Loucy (cell line): Measurements from ENCODE around the gene TAS1R1.

Experiments used
- H2AFZ ChIP-seq: fragments of 200-600 bp; sonication (generic); 2 replicates; pipeline ENCODE4 v1.6.0; 2016; ENCODE audit warnings: antibody characterized with exemption, mild to moderate bottlenecking, low read length, moderate library complexity
- H3F3A ChIP-seq: fragments of 200-600 bp; 2 replicates; pipeline ENCODE4 v1.6.0; 2016; ENCODE audit warnings: antibody characterized with exemption, low read depth, mild to moderate bottlenecking
- H3K27me3 ChIP-seq: fragments of 200-600 bp; sonication (generic); 2 replicates; pipeline ENCODE4 v1.6.1; 2014; ENCODE audit warnings: low read length, mild to moderate bottlenecking; ENCODE audit not compliant: insufficient read depth, poor library complexity, severe bottlenecking
- H3K36me3 ChIP-seq: fragments of 200-600 bp; sonication (generic); 2 replicates; pipeline ENCODE4 v1.6.1; 2016; ENCODE audit warnings: low read length; ENCODE audit not compliant: insufficient read depth
- H3K4me1 ChIP-seq: fragments of 200-600 bp; sonication (generic); 2 replicates; pipeline ENCODE4 v1.5.1; 2014; ENCODE audit warnings: low read length, mild to moderate bottlenecking; ENCODE audit not compliant: insufficient read depth, poor library complexity, severe bottlenecking
- H3K4me2 ChIP-seq: fragments of 200-600 bp; sonication (generic); 2 replicates; pipeline ENCODE4 v1.6.0; 2014; ENCODE audit warnings: antibody characterized with exemption, low read length, low read depth, mild to moderate bottlenecking; ENCODE audit not compliant: poor library complexity, severe bottlenecking
- H3K4me3 ChIP-seq: fragments of 200-600 bp; sonication (generic); 2 replicates; pipeline ENCODE4 v1.5.1; 2014; ENCODE audit warnings: low read length, mild to moderate bottlenecking, mixed read lengths; ENCODE audit not compliant: poor library complexity, severe bottlenecking
- H3K79me2 ChIP-seq: fragments of 200-600 bp; sonication (generic); 2 replicates; pipeline ENCODE4 v1.6.1; 2014; ENCODE audit warnings: low read length; ENCODE audit not compliant: insufficient read depth
- H3K9ac ChIP-seq: fragments of 200-600 bp; sonication (generic); 2 replicates; pipeline ENCODE4 v1.6.0; 2014; ENCODE audit warnings: mild to moderate bottlenecking, low read depth, low read length, moderate library complexity; ENCODE audit not compliant: poor library complexity, severe bottlenecking
- H3K9me2 ChIP-seq: fragments of 200-600 bp; sonication (generic); replicated peaks from 2 replicates; pipeline ENCODE4 v1.6.1; 2016; ENCODE audit warnings: low read depth, low read length, mixed read lengths
- H3K9me3 ChIP-seq: fragments of 200-600 bp; sonication (generic); 2 replicates; pipeline ENCODE4 v1.6.1; 2014; ENCODE audit warnings: mild to moderate bottlenecking, antibody characterized with exemption, low read length, low read depth; ENCODE audit not compliant: insufficient read depth
- H4K20me1 ChIP-seq: fragments of 200-600 bp; sonication (generic); 2 replicates; pipeline ENCODE4 v1.6.0; 2014; ENCODE audit warnings: antibody characterized with exemption, low read length, mild to moderate bottlenecking; ENCODE audit not compliant: insufficient read depth, poor library complexity, severe bottlenecking
- EZH2phosphoT487 ChIP-seq: fragments of 200-600 bp; IDR thresholded peaks from 2 replicates; pipeline ENCODE4 v1.6.1; 2018; ENCODE audit warnings: antibody characterized with exemption, mild to moderate bottlenecking, moderate library complexity, borderline replicate concordance
- TF ChIP-seq, protein P1 (sequence below): fragments of 200-600 bp; sonication (generic); conservative IDR thresholded peaks from 2 replicates; pipeline ENCODE4 v1.5.1; 2014; ENCODE audit warnings: mild to moderate bottlenecking, antibody characterized with exemption, low read length

The TAS1R1 gene

DNA sequence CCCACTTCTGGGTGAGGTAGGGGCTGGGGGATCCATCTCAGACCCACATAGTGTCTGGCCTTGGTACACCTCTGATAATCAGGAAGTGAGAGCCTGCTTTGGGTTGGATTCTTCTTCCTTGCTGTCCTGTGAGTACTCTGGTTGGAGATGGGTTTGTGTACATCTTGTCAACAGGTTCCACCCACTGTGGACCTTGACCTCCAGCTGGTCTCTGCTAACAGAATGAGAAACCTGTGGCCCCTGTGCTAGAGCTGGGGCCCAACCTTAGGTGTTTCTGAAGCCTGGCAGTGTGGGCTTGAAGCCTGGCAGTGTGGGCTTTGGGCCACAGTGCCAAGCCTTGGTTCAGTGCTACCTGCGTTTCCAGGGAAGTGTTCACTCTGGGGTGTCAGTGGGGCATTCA lies 27.3 kb downstream of the TAS1R1 start:
- H3K36me3 ChIP-seq: no peaks in the 10 kb centered on the region
- H3K4me2 ChIP-seq: peak overlapping the region; percentile 88
- TF ChIP-seq EZH2phosphoT487: no peak
- TF ChIP-seq, protein P1, sequence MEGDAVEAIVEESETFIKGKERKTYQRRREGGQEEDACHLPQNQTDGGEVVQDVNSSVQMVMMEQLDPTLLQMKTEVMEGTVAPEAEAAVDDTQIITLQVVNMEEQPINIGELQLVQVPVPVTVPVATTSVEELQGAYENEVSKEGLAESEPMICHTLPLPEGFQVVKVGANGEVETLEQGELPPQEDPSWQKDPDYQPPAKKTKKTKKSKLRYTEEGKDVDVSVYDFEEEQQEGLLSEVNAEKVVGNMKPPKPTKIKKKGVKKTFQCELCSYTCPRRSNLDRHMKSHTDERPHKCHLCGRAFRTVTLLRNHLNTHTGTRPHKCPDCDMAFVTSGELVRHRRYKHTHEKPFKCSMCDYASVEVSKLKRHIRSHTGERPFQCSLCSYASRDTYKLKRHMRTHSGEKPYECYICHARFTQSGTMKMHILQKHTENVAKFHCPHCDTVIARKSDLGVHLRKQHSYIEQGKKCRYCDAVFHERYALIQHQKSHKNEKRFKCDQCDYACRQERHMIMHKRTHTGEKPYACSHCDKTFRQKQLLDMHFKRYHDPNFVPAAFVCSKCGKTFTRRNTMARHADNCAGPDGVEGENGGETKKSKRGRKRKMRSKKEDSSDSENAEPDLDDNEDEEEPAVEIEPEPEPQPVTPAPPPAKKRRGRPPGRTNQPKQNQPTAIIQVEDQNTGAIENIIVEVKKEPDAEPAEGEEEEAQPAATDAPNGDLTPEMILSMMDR: no peak
- H3K4me1 ChIP-seq: peaks cover 17% of the 10 kb centered on the region
- no peaks in the 10 kb centered on the region for H3K9me2 ChIP-seq
- peak overlapping the region; percentile 44 for H3K9ac ChIP-seq
- peak overlapping the region; percentile 83 for H3K4me3 ChIP-seq
- peaks cover 20% of the 10 kb centered on the region for H4K20me1 ChIP-seq
- H2AFZ ChIP-seq: no peak overlapping the region
- H3K79me2 ChIP-seq: peaks cover 26% of the 10 kb centered on the region
- H3K9me3 ChIP-seq: no peaks in the 10 kb centered on the region
- H3K27me3 ChIP-seq: no peaks in the 10 kb centered on the region
- H3F3A ChIP-seq: no peaks in the 10 kb centered on the region

DNA sequence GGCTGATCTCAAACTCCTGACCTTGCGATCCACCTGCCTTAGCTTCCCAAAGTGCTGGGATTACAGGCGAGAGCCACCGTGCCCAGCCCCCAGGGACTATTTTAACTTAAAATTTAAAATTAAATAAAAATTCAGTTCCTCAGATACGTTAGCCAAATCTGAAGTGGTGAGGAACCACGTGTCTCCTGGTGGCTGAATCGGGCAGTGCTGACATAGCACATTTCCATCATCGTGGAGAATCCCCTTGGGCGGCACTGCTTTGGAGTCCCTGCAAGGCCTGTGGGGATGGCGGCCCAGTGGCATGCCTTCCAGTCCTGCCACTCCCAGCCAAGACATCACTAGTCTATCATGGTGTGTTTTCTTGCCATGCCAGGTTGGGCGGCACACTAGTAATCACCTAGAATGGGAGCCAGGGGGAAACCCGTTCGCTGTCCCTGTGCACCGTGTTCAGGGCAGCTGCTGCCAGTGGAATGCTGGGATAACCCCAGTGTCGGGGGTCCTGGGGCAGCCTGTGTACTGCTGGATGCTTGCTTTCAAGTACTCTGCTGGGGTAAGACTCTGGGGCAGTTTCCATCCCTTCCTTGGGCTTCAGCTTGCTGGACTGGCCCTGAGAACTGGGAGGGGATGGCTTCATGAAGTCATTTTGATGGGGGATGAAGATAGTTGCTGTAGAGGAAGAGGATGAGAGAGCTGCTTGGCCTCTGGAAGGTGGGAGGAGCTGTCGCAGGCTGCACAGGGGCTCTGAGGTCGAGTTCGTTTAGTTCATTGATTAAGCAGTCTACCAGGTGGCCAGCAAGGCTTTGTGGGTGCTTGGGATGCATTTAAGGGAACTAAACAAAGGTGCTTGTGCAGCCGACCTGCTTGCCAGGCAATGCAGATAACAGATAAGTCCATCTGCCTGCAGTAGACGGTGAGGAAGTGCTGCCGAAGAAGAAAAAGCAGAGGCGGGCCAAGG lies 29.3 kb downstream of the TAS1R1 start:
- peaks cover 20% of the 10 kb centered on the region for H4K20me1 ChIP-seq
- H3K4me2 ChIP-seq: no peak overlapping the region
- no peaks in the 10 kb centered on the region for H3F3A ChIP-seq
- no peaks in the 10 kb centered on the region for H3K9me3 ChIP-seq
- H3K9me2 ChIP-seq: no peaks in the 10 kb centered on the region
- H2AFZ ChIP-seq: no peak overlapping the region
- H3K9ac ChIP-seq: no peak overlapping the region
- no peaks in the 10 kb centered on the region for H3K27me3 ChIP-seq
- no peak overlapping the region for H3K4me3 ChIP-seq
- peaks cover 11% of the 10 kb centered on the region; the same call in 1 of the 2 replicates for H3K36me3 ChIP-seq
- TF ChIP-seq EZH2phosphoT487: no peak
- TF ChIP-seq, protein P1: no peak
- H3K79me2 ChIP-seq: peaks cover 26% of the 10 kb centered on the region
- peaks cover 17% of the 10 kb centered on the region for H3K4me1 ChIP-seq

DNA sequence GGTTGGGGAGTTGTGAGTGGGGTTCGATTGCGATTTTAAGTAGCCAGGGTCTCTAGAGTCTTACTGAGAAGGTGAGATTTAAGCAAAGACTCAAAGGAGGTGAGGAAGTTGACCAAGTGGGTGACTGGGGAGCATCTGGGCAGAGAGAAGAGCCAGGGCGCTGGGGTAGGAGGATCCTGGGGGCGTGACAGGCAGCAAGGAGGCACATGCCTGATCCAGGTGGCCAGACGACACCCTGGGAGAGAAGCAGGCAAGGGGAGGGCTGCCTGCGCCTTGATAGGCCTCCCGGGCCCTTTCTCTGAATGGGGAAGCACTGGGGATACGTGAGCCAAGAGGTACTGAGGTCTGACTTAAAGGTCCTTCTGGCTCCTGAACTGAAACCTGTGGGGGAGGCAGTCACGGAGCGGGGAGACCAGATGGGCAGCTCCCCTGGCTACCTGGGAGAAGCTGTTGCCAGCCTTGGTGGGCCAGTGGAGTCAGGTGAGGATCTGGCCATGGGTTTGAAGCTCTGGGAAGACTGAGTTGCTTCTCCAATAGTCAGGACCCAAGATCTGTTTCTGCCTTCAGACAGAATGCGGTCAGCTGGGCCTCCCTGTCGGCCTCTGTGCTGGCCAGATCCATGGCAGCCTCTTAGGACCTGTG lies 30.1 kb downstream of the TAS1R1 start:
- H3F3A ChIP-seq: no peaks in the 10 kb centered on the region
- no peak overlapping the region for H3K9ac ChIP-seq
- peaks cover 23% of the 10 kb centered on the region for H3K79me2 ChIP-seq
- peaks cover 19% of the 10 kb centered on the region; the same call in 1 of the 2 replicates for H3K36me3 ChIP-seq
- H3K27me3 ChIP-seq: no peaks in the 10 kb centered on the region
- no peak overlapping the region for H3K4me2 ChIP-seq
- H3K4me1 ChIP-seq: peaks cover 17% of the 10 kb centered on the region
- H4K20me1 ChIP-seq: peaks cover 20% of the 10 kb centered on the region
- no peak overlapping the region for H2AFZ ChIP-seq
- H3K4me3 ChIP-seq: no peak overlapping the region
- H3K9me3 ChIP-seq: no peaks in the 10 kb centered on the region
- TF ChIP-seq, protein P1: no peak
- TF ChIP-seq EZH2phosphoT487: no peak
- no peaks in the 10 kb centered on the region for H3K9me2 ChIP-seq
